Measurements from ENCODE around the gene PLN.

PLN gene

DNA sequence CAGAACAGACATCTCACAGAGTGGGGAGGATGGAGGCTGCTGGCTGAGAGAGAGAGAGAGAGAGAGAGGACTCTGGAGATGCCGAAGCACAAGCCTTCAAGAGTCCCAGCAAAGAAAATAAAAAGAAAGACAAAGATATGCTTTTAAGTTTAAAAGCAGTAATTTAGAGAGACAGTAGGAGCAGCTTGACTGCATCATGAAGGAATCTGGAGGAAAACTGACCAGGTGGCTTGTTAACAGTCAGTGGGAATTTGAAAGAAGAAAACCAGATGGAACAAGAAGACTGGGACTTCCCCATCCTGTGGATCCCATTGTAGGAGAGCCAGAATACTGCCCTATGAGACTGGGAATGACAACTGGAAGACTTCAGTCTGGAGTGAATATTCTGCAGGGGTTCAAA is 46.3 kb upstream of the PLN start:
- no peak for DNase-seq (ENCODE audit: low read depth in 1 of 2, low spot score in 1 of 2)
- no peak overlapping the region for H3K4me3 ChIP-seq (replicated peaks; ENCODE audit: insufficient read depth, low read length)
- no peaks in the 10 kb centered on the region for H3K27me3 ChIP-seq (ENCODE audit: insufficient read depth, poor library complexity, severe bottlenecking)
- H3K27ac ChIP-seq (replicated peaks): no peak overlapping the region
- TF ChIP-seq SPI1 (IDR thresholded peaks at IDR 0.05; ENCODE audit: borderline replicate concordance, low read depth) (no peak), GABPA (IDR thresholded peaks at IDR 0.05; ENCODE audit: low read depth) (no peak), POLR2AphosphoS5 (IDR thresholded peaks at IDR 0.05; ENCODE audit: low read depth) (no peak)
- TF ChIP-seq, protein P1, sequence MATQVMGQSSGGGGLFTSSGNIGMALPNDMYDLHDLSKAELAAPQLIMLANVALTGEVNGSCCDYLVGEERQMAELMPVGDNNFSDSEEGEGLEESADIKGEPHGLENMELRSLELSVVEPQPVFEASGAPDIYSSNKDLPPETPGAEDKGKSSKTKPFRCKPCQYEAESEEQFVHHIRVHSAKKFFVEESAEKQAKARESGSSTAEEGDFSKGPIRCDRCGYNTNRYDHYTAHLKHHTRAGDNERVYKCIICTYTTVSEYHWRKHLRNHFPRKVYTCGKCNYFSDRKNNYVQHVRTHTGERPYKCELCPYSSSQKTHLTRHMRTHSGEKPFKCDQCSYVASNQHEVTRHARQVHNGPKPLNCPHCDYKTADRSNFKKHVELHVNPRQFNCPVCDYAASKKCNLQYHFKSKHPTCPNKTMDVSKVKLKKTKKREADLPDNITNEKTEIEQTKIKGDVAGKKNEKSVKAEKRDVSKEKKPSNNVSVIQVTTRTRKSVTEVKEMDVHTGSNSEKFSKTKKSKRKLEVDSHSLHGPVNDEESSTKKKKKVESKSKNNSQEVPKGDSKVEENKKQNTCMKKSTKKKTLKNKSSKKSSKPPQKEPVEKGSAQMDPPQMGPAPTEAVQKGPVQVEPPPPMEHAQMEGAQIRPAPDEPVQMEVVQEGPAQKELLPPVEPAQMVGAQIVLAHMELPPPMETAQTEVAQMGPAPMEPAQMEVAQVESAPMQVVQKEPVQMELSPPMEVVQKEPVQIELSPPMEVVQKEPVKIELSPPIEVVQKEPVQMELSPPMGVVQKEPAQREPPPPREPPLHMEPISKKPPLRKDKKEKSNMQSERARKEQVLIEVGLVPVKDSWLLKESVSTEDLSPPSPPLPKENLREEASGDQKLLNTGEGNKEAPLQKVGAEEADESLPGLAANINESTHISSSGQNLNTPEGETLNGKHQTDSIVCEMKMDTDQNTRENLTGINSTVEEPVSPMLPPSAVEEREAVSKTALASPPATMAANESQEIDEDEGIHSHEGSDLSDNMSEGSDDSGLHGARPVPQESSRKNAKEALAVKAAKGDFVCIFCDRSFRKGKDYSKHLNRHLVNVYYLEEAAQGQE (IDR thresholded peaks at IDR 0.05; ENCODE audit: insufficient replicate concordance, low read depth): no peak
- TF ChIP-seq, protein P2, sequence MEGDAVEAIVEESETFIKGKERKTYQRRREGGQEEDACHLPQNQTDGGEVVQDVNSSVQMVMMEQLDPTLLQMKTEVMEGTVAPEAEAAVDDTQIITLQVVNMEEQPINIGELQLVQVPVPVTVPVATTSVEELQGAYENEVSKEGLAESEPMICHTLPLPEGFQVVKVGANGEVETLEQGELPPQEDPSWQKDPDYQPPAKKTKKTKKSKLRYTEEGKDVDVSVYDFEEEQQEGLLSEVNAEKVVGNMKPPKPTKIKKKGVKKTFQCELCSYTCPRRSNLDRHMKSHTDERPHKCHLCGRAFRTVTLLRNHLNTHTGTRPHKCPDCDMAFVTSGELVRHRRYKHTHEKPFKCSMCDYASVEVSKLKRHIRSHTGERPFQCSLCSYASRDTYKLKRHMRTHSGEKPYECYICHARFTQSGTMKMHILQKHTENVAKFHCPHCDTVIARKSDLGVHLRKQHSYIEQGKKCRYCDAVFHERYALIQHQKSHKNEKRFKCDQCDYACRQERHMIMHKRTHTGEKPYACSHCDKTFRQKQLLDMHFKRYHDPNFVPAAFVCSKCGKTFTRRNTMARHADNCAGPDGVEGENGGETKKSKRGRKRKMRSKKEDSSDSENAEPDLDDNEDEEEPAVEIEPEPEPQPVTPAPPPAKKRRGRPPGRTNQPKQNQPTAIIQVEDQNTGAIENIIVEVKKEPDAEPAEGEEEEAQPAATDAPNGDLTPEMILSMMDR (IDR thresholded peaks at IDR 0.05; ENCODE audit: insufficient read depth, low read length): no peak

DNA sequence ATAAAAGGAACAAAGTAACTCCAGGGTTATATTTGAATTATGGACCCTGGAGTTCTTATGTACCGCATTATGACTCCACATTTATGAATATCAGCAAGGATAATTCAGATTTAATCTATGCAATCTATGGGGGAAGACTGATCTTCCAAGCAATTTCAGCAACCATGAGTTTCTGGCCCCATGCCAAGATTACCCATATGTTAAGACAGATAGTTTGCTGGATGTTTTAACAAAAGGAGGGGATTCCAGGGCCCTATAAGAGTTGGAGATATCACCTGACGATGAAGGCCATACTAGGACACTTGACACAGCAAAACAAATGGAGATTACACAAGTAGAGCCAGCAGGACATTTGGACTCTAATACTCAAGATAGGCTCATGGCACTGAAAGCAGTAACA is 45.9 kb upstream of the PLN start:
- no peak overlapping the region for H3K4me3 ChIP-seq (replicated peaks; ENCODE audit: insufficient read depth, low read length)
- DNase-seq (ENCODE audit: low read depth in 1 of 2, low spot score in 1 of 2): no peak
- TF ChIP-seq, protein P1 (IDR thresholded peaks at IDR 0.05; ENCODE audit: insufficient replicate concordance, low read depth): no peak
- no peak for TF ChIP-seq SPI1 (IDR thresholded peaks at IDR 0.05; ENCODE audit: borderline replicate concordance, low read depth)
- TF ChIP-seq GABPA (IDR thresholded peaks at IDR 0.05; ENCODE audit: low read depth): no peak
- TF ChIP-seq POLR2AphosphoS5 (IDR thresholded peaks at IDR 0.05; ENCODE audit: low read depth): no peak
- TF ChIP-seq, protein P2 (IDR thresholded peaks at IDR 0.05; ENCODE audit: insufficient read depth, low read length): no peak
- H3K27ac ChIP-seq (replicated peaks): no peak overlapping the region
- no peaks in the 10 kb centered on the region for H3K27me3 ChIP-seq (ENCODE audit: insufficient read depth, poor library complexity, severe bottlenecking)

DNA sequence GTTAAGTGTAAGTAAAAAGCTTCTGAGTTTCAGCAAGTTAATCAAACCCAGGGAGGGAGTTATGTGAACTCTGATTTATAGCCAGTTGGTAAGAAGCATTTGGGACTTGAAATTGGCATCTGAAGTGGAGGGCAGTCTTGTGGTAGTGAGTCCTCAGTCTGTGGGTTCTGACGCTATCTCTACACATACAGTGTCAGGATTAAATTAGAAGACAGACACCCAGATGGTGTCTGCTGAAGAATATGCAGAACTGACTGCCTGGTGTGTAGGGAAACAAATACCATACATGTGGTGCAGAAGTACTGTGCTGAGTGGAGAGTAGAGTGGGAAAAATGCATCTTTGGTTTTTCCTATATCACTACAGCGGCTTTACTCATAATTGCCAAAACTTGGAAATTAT is 43.5 kb upstream of the PLN start:
- DNase-seq (ENCODE audit: low read depth in 1 of 2, low spot score in 1 of 2): no peak
- no peaks in the 10 kb centered on the region for H3K27me3 ChIP-seq (ENCODE audit: insufficient read depth, poor library complexity, severe bottlenecking)
- H3K27ac ChIP-seq (replicated peaks): no peak overlapping the region
- TF ChIP-seq, protein P2 (IDR thresholded peaks at IDR 0.05; ENCODE audit: insufficient read depth, low read length): no peak
- TF ChIP-seq, protein P1 (IDR thresholded peaks at IDR 0.05; ENCODE audit: insufficient replicate concordance, low read depth): no peak
- TF ChIP-seq GABPA (IDR thresholded peaks at IDR 0.05; ENCODE audit: low read depth) (no peak), POLR2AphosphoS5 (IDR thresholded peaks at IDR 0.05; ENCODE audit: low read depth) (no peak), SPI1 (IDR thresholded peaks at IDR 0.05; ENCODE audit: borderline replicate concordance, low read depth) (no peak)
- no peak overlapping the region for H3K4me3 ChIP-seq (replicated peaks; ENCODE audit: insufficient read depth, low read length)
